CD4-positive, alpha-beta memory T cell (primary cell): Measurements from ENCODE around the gene DLGAP3. TPM values are rescaled to one million over a fixed set of nuclear protein-coding genes. Genes with fewer than 3 reads are reported as not detected.

ENCODE experiments used
- CTCF ChIA-PET: fragments of 350-600 bp; sonication (Branson Sonifier 250); formaldehyde crosslinking; loops from one replicate; lab custom pipeline; 2021; ENCODE audit warnings: inconsistent platforms; ENCODE audit not compliant: partially characterized antibody; lab: Charles Lee
- POLR2A ChIA-PET: fragments of 350-600 bp; sonication (Branson Sonifier 250); formaldehyde crosslinking; loops from one replicate; lab custom pipeline; 2021; ENCODE audit not compliant: partially characterized antibody; lab: Charles Lee
- DNase-seq, 5 donors: peaks; one replicate each; pipeline versions ENCODE4 v3.0.0 to v3.0.0-alpha.2; 2020 to 2022; ENCODE audit warnings: mixed read lengths in 1 of 5
- H3K27ac ChIP-seq: one replicate; pipeline ENCODE4 v1.7.0; 2013; ENCODE audit warnings: low read depth, low read length
- H3K27me3 ChIP-seq: 2 replicates; pipeline ENCODE4 v1.7.0; 2013; ENCODE audit warnings: mild to moderate bottlenecking, low read length, moderate library complexity; ENCODE audit not compliant: insufficient read depth
- H3K36me3 ChIP-seq: 2 replicates; pipeline ENCODE4 v1.7.0; 2013; ENCODE audit warnings: mild to moderate bottlenecking, low read length, moderate library complexity; ENCODE audit not compliant: insufficient read depth
- H3K4me1 ChIP-seq: 2 replicates; pipeline ENCODE4 v1.7.0; 2013; ENCODE audit warnings: mild to moderate bottlenecking, low read length, moderate library complexity; ENCODE audit not compliant: insufficient read depth
- H3K4me3 ChIP-seq, 2 donors: one replicate each; pipeline ENCODE4 v1.7.0; 2013; ENCODE audit warnings: low read length in 2 of 2, mild to moderate bottlenecking in 1 of 2
- H3K9me3 ChIP-seq, 2 donors: one replicate each; pipeline ENCODE4 v1.7.0; 2013; ENCODE audit warnings: low read length in 2 of 2, control low read depth in 1 of 2; ENCODE audit not compliant: control insufficient read depth in 1 of 2
- H3K27ac Mint-ChIP-seq, 7 donors: one replicate each; pipeline ENCODE4 v1.8.0; 2020 to 2021; ENCODE audit warnings: mixed read lengths in 7 of 7, mild to moderate bottlenecking in 6 of 7, inconsistent platforms in 3 of 7, moderate library complexity in 3 of 7
- H3K27me3 Mint-ChIP-seq, 2 donors: one replicate each; pipeline ENCODE4 v1.8.0; 2020 to 2021; ENCODE audit warnings: mixed read lengths in 2 of 2
- H3K36me3 Mint-ChIP-seq, 2 donors: one replicate each; pipeline ENCODE4 v1.8.0; 2020 to 2021; ENCODE audit warnings: mixed read lengths in 2 of 2, inconsistent platforms in 1 of 2, mild to moderate bottlenecking in 1 of 2
- H3K4me1 Mint-ChIP-seq, 4 donors: one replicate each; pipeline ENCODE4 v1.8.0; 2020 to 2021; ENCODE audit warnings: mixed read lengths in 4 of 4, mild to moderate bottlenecking in 1 of 4
- H3K4me3 Mint-ChIP-seq, 8 donors: one replicate each; pipeline ENCODE4 v1.8.0; 2020 to 2021; ENCODE audit warnings: mixed read lengths in 8 of 8, mild to moderate bottlenecking in 7 of 8, moderate library complexity in 6 of 8, inconsistent platforms in 3 of 8
- H3K9me3 Mint-ChIP-seq, 8 donors: one replicate each; pipeline ENCODE4 v1.8.0; 2020 to 2021; ENCODE audit warnings: mixed read lengths in 8 of 8, mild to moderate bottlenecking in 5 of 8, inconsistent platforms in 3 of 8, moderate library complexity in 1 of 8
- intact Hi-C: fragments of 100-400 bp; cut with micrococcal nuclease; formaldehyde crosslinking; loops from one replicate; pipeline ENCODE4 v1.15.1; 2023
- polyA plus RNA-seq, 2 donors: library from polyadenylated mRNA; unstranded; fragments of 300-500 nt; fragmentation: Illumina TruSeq; gene quantifications; one replicate each; pipeline ENCODE4 v1.2.3, GENCODE V29; 2021
- total RNA-seq, 2 experiments: library from RNA; stranded (reverse); gene quantifications; one replicate each; pipeline ENCODE4 v1.2.3, GENCODE V29; 2021

Gene DLGAP3
- total and polyA plus RNA-seq, 4 experiments from 2014 or later: 0.08 to 1.5 (median 0.82) TPM

GRCh38 chr1:34905098-34905459 is 24.4 kb downstream of the DLGAP3 start:
- H3K4me3 ChIP-seq: no peak overlapping the region
- H3K4me3 Mint-ChIP-seq: no peak overlapping the region
- CTCF ChIA-PET: no interaction called here
- H3K9me3 Mint-ChIP-seq: peaks cover 0 to 2% (median 0%) of the 10 kb centered on the region in 8 donors
- POLR2A ChIA-PET: no interaction called here
- no peaks in the 10 kb centered on the region for H3K36me3 Mint-ChIP-seq
- H3K9me3 ChIP-seq: no peaks in the 10 kb centered on the region
- H3K27ac ChIP-seq: no peak overlapping the region
- peaks cover 17 to 23% of the 10 kb centered on the region in 2 donors for H3K27me3 Mint-ChIP-seq
- intact Hi-C loops: no loop called here
- no peaks in the 10 kb centered on the region for H3K4me1 Mint-ChIP-seq
- H3K4me1 ChIP-seq: no peaks in the 10 kb centered on the region
- H3K36me3 ChIP-seq: no peaks in the 10 kb centered on the region
- H3K27ac Mint-ChIP-seq: no peak overlapping the region
- no peaks in the 10 kb centered on the region for H3K27me3 ChIP-seq
- no peak for DNase-seq

DNA sequence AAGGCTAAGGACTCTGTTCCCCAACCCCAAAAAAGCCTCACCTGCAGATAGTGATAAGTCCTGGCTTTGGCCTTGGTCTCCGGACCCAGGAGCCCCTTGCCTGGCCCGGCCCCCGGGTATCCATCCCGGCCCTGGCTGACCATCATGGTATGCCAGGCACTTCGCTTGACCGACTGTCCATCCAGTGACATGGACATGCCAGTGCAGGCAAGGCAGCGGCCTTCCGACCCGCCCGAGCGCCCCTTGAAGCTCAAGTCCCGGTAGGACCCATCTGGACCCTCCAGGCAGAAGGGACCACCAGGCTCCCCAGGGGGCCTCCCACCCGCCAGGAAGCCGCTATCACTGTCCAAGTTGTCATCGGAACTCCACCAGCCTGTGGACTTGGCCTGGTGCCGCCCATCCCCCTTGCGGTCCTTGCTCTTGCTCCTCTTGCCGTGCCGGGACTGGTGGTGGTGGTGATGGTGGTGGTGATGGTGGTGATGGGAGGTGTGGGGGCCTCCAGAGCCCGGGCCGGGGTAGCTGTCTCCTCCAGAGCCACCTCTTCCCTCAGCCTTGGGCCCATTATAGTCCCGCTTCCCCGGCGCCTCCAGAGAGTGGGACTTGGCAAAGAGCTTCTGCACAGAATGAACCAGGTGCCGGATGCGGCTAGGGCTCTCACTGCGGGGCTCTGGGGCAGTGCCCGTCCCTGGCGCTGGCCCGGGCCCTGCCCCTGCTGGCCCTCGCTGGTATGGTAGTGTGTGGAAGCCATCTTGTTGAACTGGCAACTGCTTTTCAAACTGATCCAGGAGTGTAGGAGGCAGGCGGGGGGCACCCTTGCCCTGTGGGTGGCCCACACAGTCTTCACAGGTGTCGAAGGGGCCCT is 25.0 kb downstream of the DLGAP3 start:
- Mint-ChIP-seq H3K27me3 (peaks cover 17 to 25% of the 10 kb centered on the region in 2 donors), H3K4me3 (no peak overlapping the region), H3K9me3 (peaks cover 0 to 2% (median 0%) of the 10 kb centered on the region in 8 donors), H3K27ac (no peak overlapping the region), H3K4me1 (no peaks in the 10 kb centered on the region), H3K36me3 (no peaks in the 10 kb centered on the region)
- ChIA-PET CTCF (no interaction called here), POLR2A (no interaction called here)
- H3K4me3 ChIP-seq: no peak overlapping the region
- no peaks in the 10 kb centered on the region for H3K9me3 ChIP-seq
- H3K27me3 ChIP-seq: no peaks in the 10 kb centered on the region
- no peak overlapping the region for H3K27ac ChIP-seq
- no peaks in the 10 kb centered on the region for H3K36me3 ChIP-seq
- no peaks in the 10 kb centered on the region for H3K4me1 ChIP-seq
- intact Hi-C loops: no loop called here
- DNase-seq: no peak

GRCh38 chr1:34901919-34902318 is 27.5 kb downstream of the DLGAP3 start:
- no peak overlapping the region for H3K27ac Mint-ChIP-seq
- Histone ChIP-seq H3K9me3 (no peaks in the 10 kb centered on the region), H3K27ac (no peak overlapping the region), H3K4me1 (no peaks in the 10 kb centered on the region), H3K27me3 (no peaks in the 10 kb centered on the region), H3K36me3 (no peaks in the 10 kb centered on the region), H3K4me3 (no peak overlapping the region)
- ChIA-PET CTCF (no interaction called here), POLR2A (no interaction called here)
- no peaks in the 10 kb centered on the region for H3K36me3 Mint-ChIP-seq
- no peak overlapping the region for H3K4me3 Mint-ChIP-seq
- peaks cover 0 to 4% (median 4%) of the 10 kb centered on the region in 4 donors for H3K4me1 Mint-ChIP-seq
- no peak for DNase-seq
- peaks cover 13 to 17% of the 10 kb centered on the region in 2 donors for H3K27me3 Mint-ChIP-seq
- H3K9me3 Mint-ChIP-seq: no peaks in the 10 kb centered on the region
- intact Hi-C loops: no loop called here

- CTCF ChIA-PET: no interaction called here
- peaks cover 13% of the 10 kb centered on the region in 2 donors for H3K27me3 Mint-ChIP-seq
- no peak overlapping the region for H3K27ac ChIP-seq
- no peaks in the 10 kb centered on the region for H3K36me3 Mint-ChIP-seq
- POLR2A ChIA-PET: no interaction called here
- peaks cover 0 to 4% (median 4%) of the 10 kb centered on the region in 4 donors for H3K4me1 Mint-ChIP-seq
- intact Hi-C loops: no loop called here
- H3K4me1 ChIP-seq: no peaks in the 10 kb centered on the region
- no peaks in the 10 kb centered on the region for H3K36me3 ChIP-seq
- no peak overlapping the region for H3K4me3 ChIP-seq
- no peaks in the 10 kb centered on the region for H3K27me3 ChIP-seq
- H3K9me3 ChIP-seq: no peaks in the 10 kb centered on the region
- H3K9me3 Mint-ChIP-seq: no peaks in the 10 kb centered on the region
- no peak overlapping the region for H3K27ac Mint-ChIP-seq
- no peak for DNase-seq
- H3K4me3 Mint-ChIP-seq: no peak overlapping the region
Observed at GRCh38 chr1:34900775-34901502, 28.5 kb downstream of the DLGAP3 start.

- Mint-ChIP-seq H3K36me3 (no peaks in the 10 kb centered on the region), H3K4me3 (no peak overlapping the region), H3K27ac (no peak overlapping the region), H3K9me3 (no peaks in the 10 kb centered on the region), H3K27me3 (peaks cover 13% of the 10 kb centered on the region in 2 donors), H3K4me1 (peaks cover 0 to 4% (median 4%) of the 10 kb centered on the region in 4 donors)
- H3K27ac ChIP-seq: no peak overlapping the region
- H3K9me3 ChIP-seq: no peaks in the 10 kb centered on the region
- H3K4me3 ChIP-seq: no peak overlapping the region
- H3K36me3 ChIP-seq: no peaks in the 10 kb centered on the region
- intact Hi-C loops: no loop called here
- H3K4me1 ChIP-seq: no peaks in the 10 kb centered on the region
- POLR2A ChIA-PET: no interaction called here
- CTCF ChIA-PET: no interaction called here
- H3K27me3 ChIP-seq: no peaks in the 10 kb centered on the region
- DNase-seq: no peak
Observed at GRCh38 chr1:34899906-34900305, 29.5 kb downstream of the DLGAP3 start.

DNA sequence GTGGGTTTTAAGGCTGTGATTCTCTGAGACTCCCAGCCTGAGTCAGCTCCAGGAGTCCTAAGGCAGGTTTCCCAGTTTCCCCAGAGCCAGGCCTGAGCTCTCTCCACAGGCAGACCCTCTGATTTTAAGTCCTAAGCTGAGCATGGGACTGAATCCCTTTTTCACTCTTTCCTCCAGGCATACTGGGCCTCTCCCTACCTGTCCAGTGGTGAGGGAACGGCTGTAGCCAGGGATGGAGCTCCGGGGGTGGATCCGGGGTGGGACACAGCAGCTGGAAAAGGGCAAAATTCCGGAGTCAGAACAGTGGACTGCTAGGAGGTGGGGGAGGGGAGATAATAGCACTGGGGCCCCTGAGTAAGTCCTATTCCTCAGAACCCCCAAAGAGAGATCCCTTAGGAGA is 30.0 kb downstream of the DLGAP3 start:
- CTCF ChIA-PET: no interaction called here
- Histone ChIP-seq H3K27ac (no peak overlapping the region), H3K9me3 (no peaks in the 10 kb centered on the region), H3K27me3 (no peaks in the 10 kb centered on the region), H3K36me3 (no peaks in the 10 kb centered on the region), H3K4me1 (no peaks in the 10 kb centered on the region), H3K4me3 (no peak overlapping the region)
- POLR2A ChIA-PET: no interaction called here
- Mint-ChIP-seq H3K4me1 (peaks cover 0 to 4% (median 4%) of the 10 kb centered on the region in 4 donors), H3K4me3 (no peak overlapping the region), H3K27ac (no peak overlapping the region), H3K9me3 (peaks cover 0 to 1% (median 0%) of the 10 kb centered on the region in 8 donors), H3K36me3 (no peaks in the 10 kb centered on the region), H3K27me3 (peaks cover 13% of the 10 kb centered on the region in 2 donors)
- DNase-seq: no peak
- intact Hi-C loops: no loop called here

DNA sequence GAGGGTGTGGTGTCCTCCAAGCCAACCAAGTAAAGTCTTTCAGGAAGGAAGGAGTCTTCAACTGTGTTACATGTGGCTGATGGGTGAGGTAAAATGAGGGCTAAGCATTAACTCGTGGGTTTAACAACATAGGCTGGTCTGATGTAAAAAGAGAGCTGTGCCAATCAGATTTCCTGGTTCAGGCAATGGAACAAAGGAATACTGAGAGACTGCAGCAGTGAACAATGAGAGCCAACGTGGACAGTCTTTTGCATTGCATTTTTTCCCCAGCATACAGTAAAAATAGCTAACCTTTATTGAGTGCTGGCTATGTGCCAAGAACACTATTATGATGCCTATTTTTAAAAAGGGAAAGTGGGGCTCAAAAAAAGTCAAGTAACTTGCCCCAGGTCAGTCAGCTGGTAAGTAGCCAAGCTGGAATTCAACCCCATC is 31.1 kb downstream of the DLGAP3 start:
- H3K36me3 ChIP-seq: no peaks in the 10 kb centered on the region
- DNase-seq: no peak
- H3K4me3 ChIP-seq: no peak overlapping the region
- H3K9me3 ChIP-seq: no peaks in the 10 kb centered on the region
- CTCF ChIA-PET: interaction anchor here (0.6 kb wide), 1 partner anchor 261 kb away, joined by 3 read pairs; no protein-coding TSS in a partner anchor
- Mint-ChIP-seq H3K27me3 (peaks cover 12 to 13% of the 10 kb centered on the region in 2 donors), H3K4me1 (peaks cover 0 to 4% (median 4%) of the 10 kb centered on the region in 4 donors), H3K4me3 (no peak overlapping the region), H3K9me3 (peaks cover 0 to 4% (median 1%) of the 10 kb centered on the region in 8 donors), H3K27ac (no peak overlapping the region), H3K36me3 (no peaks in the 10 kb centered on the region)
- no peaks in the 10 kb centered on the region for H3K4me1 ChIP-seq
- H3K27me3 ChIP-seq: no peaks in the 10 kb centered on the region
- POLR2A ChIA-PET: no interaction called here
- intact Hi-C loops: no loop called here
- no peak overlapping the region for H3K27ac ChIP-seq
